K562 (cell line): ENCODE data around the gene SCAMP5. TPM values are rescaled to one million over a fixed set of nuclear protein-coding genes. Genes with fewer than 3 reads are reported as not detected.

Source experiments
- ARHGAP35 ChIP-seq: fragments of 450-650 bp; IDR thresholded peaks from 2 replicates; pipeline ENCODE4 v1.6.1; 2018; ENCODE audit not compliant: partially characterized antibody
- FOXP4 ChIP-seq: sonication (generic); formaldehyde crosslinking; IDR thresholded peaks from 2 replicates; pipeline ENCODE4 v1.8.0; 2022; ENCODE audit warnings: mild to moderate bottlenecking, missing genetic modification reagents, borderline replicate concordance
- GTF3C2 ChIP-seq: IDR thresholded peaks from 3 replicates; pipeline ENCODE4 v1.6.1; 2011; ENCODE audit warnings: borderline replicate concordance, mild to moderate bottlenecking, moderate library complexity; ENCODE audit not compliant: insufficient read length; ENCODE audit errors: extremely low read depth
- HNRNPH1 ChIP-seq: fragments of 200-400 bp; formaldehyde crosslinking; optimal IDR thresholded peaks from 2 replicates; pipeline ENCODE3; 2017; ENCODE audit warnings: low read depth, mild to moderate bottlenecking, low read length, moderate library complexity
- ILF3 ChIP-seq: fragments of 450-650 bp; IDR thresholded peaks from 2 replicates; pipeline ENCODE4 v1.6.1; 2018; ENCODE audit warnings: antibody characterized with exemption, mild to moderate bottlenecking, moderate library complexity, borderline replicate concordance
- MAX ChIP-seq: sonication (generic); formaldehyde crosslinking; IDR thresholded peaks from 2 replicates; pipeline ENCODE4 v1.9.0; 2022; ENCODE audit warnings: mild to moderate bottlenecking, missing genetic modification reagents
- NR2C1 ChIP-seq, 2 experiments: fragments of 450-650 bp; IDR thresholded peaks; 2 replicates each; pipeline ENCODE4 v1.6.1; 2017; ENCODE audit warnings: mild to moderate bottlenecking in 2 of 2, antibody characterized with exemption in 1 of 2, inconsistent platforms in 1 of 2, missing compliant biosample characterization in 1 of 2, missing genetic modification characterization in 1 of 2
- PBX2 ChIP-seq, 2 experiments: IDR thresholded peaks in 1 of 2; conservative IDR thresholded peaks in 1 of 2; 2 replicates each; pipeline ENCODE4 v1.6.1; 2016; ENCODE audit warnings: low read depth in 2 of 2, mild to moderate bottlenecking in 1 of 2, missing compliant biosample characterization in 1 of 2, missing genetic modification characterization in 1 of 2, moderate library complexity in 1 of 2
- PKNOX1 ChIP-seq: fragments of 450-650 bp; IDR thresholded peaks from 2 replicates; pipeline ENCODE4 v1.6.1; 2016
- PTTG1 ChIP-seq: fragments of 450-650 bp; IDR thresholded peaks from 2 replicates; pipeline ENCODE4 v1.6.1; 2016; ENCODE audit warnings: low read depth, mild to moderate bottlenecking, missing genetic modification characterization, missing compliant biosample characterization
- PURB ChIP-seq: sonication (generic); formaldehyde crosslinking; IDR thresholded peaks from 2 replicates; pipeline ENCODE4 v1.9.0; 2021; ENCODE audit warnings: low read depth, mild to moderate bottlenecking, missing genetic modification reagents
- TRIM25 ChIP-seq: fragments of 450-650 bp; IDR thresholded peaks from 2 replicates; pipeline ENCODE4 v1.7.0; 2016; ENCODE audit warnings: borderline replicate concordance
- polyA plus RNA-seq, 8 experiments: library from polyadenylated mRNA; depleted of rRNA in 4 of 8; stranded (reverse) in 5 of 8; unstranded in 3 of 8; fragments of >200 nt; fragmentation: Nextera tagmentation in 2 of 8; fragmentation: Illumina TruSeq in 1 of 8; extraction: Ambion mirVana in 2 of 8; extraction: Trizol in 1 of 8; gene quantifications; 2 replicates each; pipeline versions ENCODE4 v1.2.1 to v1.2.3, GENCODE V29; 2011 to 2014; ENCODE audit warnings: inconsistent platforms in 1 of 8, missing spikeins in 1 of 8
- total RNA-seq, 7 experiments: library from RNA; depleted of rRNA in 6 of 7; stranded (reverse); fragments of >200 nt in 6 of 7; fragmentation: Illumina TruSeq in 2 of 7; extraction: Trizol in 2 of 7; gene quantifications; 2 replicates each; pipeline versions ENCODE4 v1.2.1 to v1.2.3, GENCODE V29; 2011 to 2021; ENCODE audit warnings: low replicate concordance in 1 of 7

Gene SCAMP5
- total and polyA plus RNA-seq, 9 of the 15 experiments (the other 6 are each of a cell fraction or from before 2014, with no cell fraction given): 0.09 to 0.29 (median 0.19) TPM; not detected in 5

- no peak for TF ChIP-seq PURB (CRISPR knock-in tag)
- peak; percentile 71 for TF ChIP-seq MAX
- peak; percentile 96 for TF ChIP-seq ARHGAP35
- no peak for TF ChIP-seq PTTG1 (tag)
- peak; percentile 92 for TF ChIP-seq PKNOX1
- TF ChIP-seq NR2C1 (IDR thresholded peaks at IDR 0.05): no peak
- no peak for TF ChIP-seq NR2C1 (tag; IDR thresholded peaks at IDR 0.05)
- no peak for TF ChIP-seq PBX2 (CRISPR knock-in tag; IDR thresholded peaks at IDR 0.05; ENCODE audit: low read depth)
- no peak for TF ChIP-seq PBX2 (tag; conservative IDR thresholded peaks at IDR 0.05; ENCODE audit: low read depth)
- TF ChIP-seq TRIM25: no peak
- peak; percentile 31 for TF ChIP-seq HNRNPH1
- TF ChIP-seq FOXP4 (CRISPR knock-in tag): no peak
- no peak for TF ChIP-seq ILF3
- TF ChIP-seq GTF3C2: no peak
These were observed 28.0 kb downstream of the SCAMP5 start, which contains the start of gene PPCDC (continued) for GRCh38 chr15:75023181-75023871.
